K562 (cell line): ENCODE results near the gene MTOR. TPM values are rescaled to one million over a fixed set of nuclear protein-coding genes. Genes with fewer than 3 reads are reported as not detected.

ENCODE experiments used
- FOXJ2 ChIP-seq: fragments of 200-800 bp; sonication (Bioruptor generic); IDR thresholded peaks from 2 replicates; pipeline ENCODE4 v1.6.1; 2016; ENCODE audit warnings: missing genetic modification characterization, missing compliant biosample characterization
- FOXJ3 ChIP-seq: sonication (generic); formaldehyde crosslinking; IDR thresholded peaks from 2 replicates; pipeline ENCODE4 v1.4.0; 2020; ENCODE audit warnings: mild to moderate bottlenecking, missing genetic modification reagents
- GATAD2B ChIP-seq: fragments of 450-650 bp; IDR thresholded peaks from 2 replicates; pipeline ENCODE4 v1.6.1; 2017; ENCODE audit warnings: mild to moderate bottlenecking, borderline replicate concordance
- KDM1A ChIP-seq, 2 experiments: fragments of 450-650 bp; IDR thresholded peaks; 2 replicates each; pipeline ENCODE4 v1.6.1; 2016; ENCODE audit warnings: mild to moderate bottlenecking in 2 of 2
- PHF21A ChIP-seq: fragments of 450-650 bp; IDR thresholded peaks from 2 replicates; pipeline ENCODE4 v1.6.1; 2017; ENCODE audit warnings: low read depth, borderline replicate concordance
- PHTF2 ChIP-seq: fragments of 250-450 bp; sonication (Bioruptor Pico); IDR thresholded peaks from 2 replicates; pipeline ENCODE4 v1.5.0; 2021; ENCODE audit warnings: mild to moderate bottlenecking
- SMARCA5 ChIP-seq: fragments of 450-650 bp; IDR thresholded peaks from 2 replicates; pipeline ENCODE4 v1.6.1; 2016
- ZNF318 ChIP-seq, 2 experiments: fragments of 450-650 bp; IDR thresholded peaks; 2 replicates each; pipeline ENCODE4 v1.6.1; 2016; ENCODE audit warnings: mild to moderate bottlenecking in 2 of 2, borderline replicate concordance in 1 of 2, low read depth in 1 of 2, moderate library complexity in 1 of 2
- ZNF609 ChIP-seq: sonication (generic); formaldehyde crosslinking; IDR thresholded peaks from 2 replicates; pipeline ENCODE4 v1.8.1; 2023; ENCODE audit warnings: missing genetic modification reagents, mild to moderate bottlenecking, borderline replicate concordance
- ZNF696 ChIP-seq: fragments of 250-450 bp; sonication (Bioruptor Pico); conservative IDR thresholded peaks from 2 replicates; pipeline ENCODE4 v1.4.0; 2020; ENCODE audit warnings: mild to moderate bottlenecking, moderate library complexity
- ZNF740 ChIP-seq, 3 experiments: fragments of 200-800 bp in 1 of 3; sonication (Bioruptor generic) in 1 of 3; sonication (generic) in 1 of 3; formaldehyde crosslinking in 1 of 3; IDR thresholded peaks; 2 replicates each; pipeline versions ENCODE4 v1.6.1 to v1.8.0; 2016 to 2022; ENCODE audit warnings: mild to moderate bottlenecking in 2 of 3, missing compliant biosample characterization in 2 of 3, missing genetic modification characterization in 2 of 3, missing genetic modification reagents in 1 of 3
- polyA plus RNA-seq, 8 experiments: library from polyadenylated mRNA; depleted of rRNA in 4 of 8; stranded (reverse) in 5 of 8; unstranded in 3 of 8; fragments of >200 nt; fragmentation: Nextera tagmentation in 2 of 8; fragmentation: Illumina TruSeq in 1 of 8; extraction: Ambion mirVana in 2 of 8; extraction: Trizol in 1 of 8; gene quantifications; 2 replicates each; pipeline versions ENCODE4 v1.2.1 to v1.2.3, GENCODE V29; 2011 to 2014; ENCODE audit warnings: inconsistent platforms in 1 of 8, missing spikeins in 1 of 8
- total RNA-seq, 7 experiments: library from RNA; depleted of rRNA in 6 of 7; stranded (reverse); fragments of >200 nt in 6 of 7; fragmentation: Illumina TruSeq in 2 of 7; extraction: Trizol in 2 of 7; gene quantifications; 2 replicates each; pipeline versions ENCODE4 v1.2.1 to v1.2.3, GENCODE V29; 2011 to 2021; ENCODE audit warnings: low replicate concordance in 1 of 7

The MTOR gene
- total and polyA plus RNA-seq, 9 of the 15 experiments (the other 6 are each of a cell fraction or from before 2014, with no cell fraction given), result 11.4 to 71.4 (median 52.2) TPM

DNA sequence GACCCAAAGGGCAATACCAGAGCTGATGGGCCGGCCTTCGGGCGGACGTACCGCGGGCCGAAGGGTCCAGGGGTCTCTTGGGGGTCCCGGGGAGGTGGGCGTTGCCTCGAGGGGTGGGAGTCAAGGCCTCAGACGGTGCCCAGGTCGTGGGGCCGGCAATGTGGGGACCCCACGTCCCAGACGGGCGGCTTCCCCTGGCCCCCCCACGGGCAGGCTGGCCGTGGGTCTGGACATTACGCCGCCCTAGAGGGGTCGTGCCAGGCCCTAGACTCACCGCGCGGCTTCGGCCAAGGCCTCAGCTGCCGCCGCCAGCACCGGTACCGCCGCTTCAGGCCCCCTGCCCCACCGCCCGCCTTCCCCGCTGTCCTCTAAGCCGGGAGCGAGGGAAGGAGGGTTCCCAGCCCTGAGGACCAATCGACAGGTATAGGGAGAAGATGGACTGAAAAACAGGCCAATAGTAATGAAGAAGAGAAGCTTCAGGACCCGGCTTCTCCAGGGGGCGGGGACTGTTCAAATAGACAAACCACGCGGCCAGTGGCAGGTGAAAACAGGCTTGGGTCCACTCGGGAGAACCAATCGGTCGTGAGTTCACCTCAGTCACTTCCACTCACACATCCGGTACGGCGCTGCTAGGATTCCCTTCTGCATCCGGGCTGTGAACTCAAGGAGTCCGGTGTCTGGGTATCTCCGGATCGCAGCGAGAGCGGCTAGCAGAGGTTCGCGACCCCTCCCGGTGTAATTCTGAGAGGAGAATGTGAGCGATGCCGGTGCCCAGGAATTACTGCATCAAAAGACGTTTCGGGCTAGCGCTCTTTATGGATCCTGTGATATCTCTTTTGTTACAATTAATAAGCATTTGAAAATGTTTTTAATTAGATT is at the start of gene MTOR (continued):
- TF ChIP-seq GATAD2B, result no peak; the same call in 1 of the 2 replicates
- TF ChIP-seq ZNF318 (IDR thresholded peaks at IDR 0.05; ENCODE audit: borderline replicate concordance in 1 of 2, low read depth in 1 of 2), result no peak
- TF ChIP-seq ZNF740 (CRISPR knock-in tag; IDR thresholded peaks at IDR 0.05), result peak; percentile 91
- TF ChIP-seq ZNF740 (tag; IDR thresholded peaks at IDR 0.05), result 0 out of 4 replicates have a peak, but pooled peaks of 1 of the 2 experiments have one; percentile 17
- peak in 1 of 2 experiments; percentile 8; a peak in 1 of 4 replicates for TF ChIP-seq KDM1A (IDR thresholded peaks at IDR 0.05)
- TF ChIP-seq PHF21A, result no peak
- no peak for TF ChIP-seq ZNF609 (CRISPR knock-in tag)
- no peak for TF ChIP-seq FOXJ3 (CRISPR knock-in tag)
- TF ChIP-seq ZNF696 (CRISPR knock-in tag), result no peak
- TF ChIP-seq FOXJ2 (tag), result peak; percentile 33; the same call in 1 of the 2 replicates
- TF ChIP-seq PHTF2 (CRISPR knock-in tag), result no peak
- no peak for TF ChIP-seq SMARCA5
